ENCODE results near the gene MLLT3. TPM values are rescaled to one million over a fixed set of nuclear protein-coding genes. Genes with fewer than 3 reads are reported as not detected.

Gene MLLT3
- total and polyA plus RNA-seq, 2 experiments from 2014 or later = 40.0 to 58.3 TPM

GRCh38 chr9:20650313-20650712 lies 28.0 kb upstream of the MLLT3 start:
- H3K27ac ChIP-seq = no peak overlapping the region

GRCh38 chr9:20649381-20649780 lies 27.1 kb upstream of the MLLT3 start:
- peak in 1 of 2 donors; percentile 17 for DNase-seq (ENCODE audit: low read depth in 1 of 2, low spot score in 1 of 2)

More at GRCh38 chr9:20650313-20650712, 28.0 kb upstream of the MLLT3 start:
- no peaks in the 10 kb centered on the region for H3K36me3 ChIP-seq
- H3K9me3 ChIP-seq (ENCODE audit: low read depth) = no peaks in the 10 kb centered on the region
- no peak for DNase-seq (ENCODE audit: low read depth in 1 of 2, low spot score in 1 of 2)
- TF ChIP-seq CTCF (IDR thresholded peaks at IDR 0.05; ENCODE audit: low read depth, low read length) = no peak
- no peaks in the 10 kb centered on the region for H3K27me3 ChIP-seq
- H3K4me1 ChIP-seq (ENCODE audit: low read depth) = peaks cover 3% of the 10 kb centered on the region
- no peak overlapping the region for H3K4me3 ChIP-seq

GRCh38 chr9:20646656-20647055 lies 24.4 kb upstream of the MLLT3 start:
- no peaks in the 10 kb centered on the region for H3K36me3 ChIP-seq
- DNase-seq (ENCODE audit: low read depth in 1 of 2, low spot score in 1 of 2) = peak in 1 of 2 donors; percentile 46
- no peak for TF ChIP-seq CTCF (IDR thresholded peaks at IDR 0.05; ENCODE audit: low read depth, low read length)
- peaks cover 3% of the 10 kb centered on the region for H3K4me1 ChIP-seq (ENCODE audit: low read depth)
- H3K27me3 ChIP-seq = no peaks in the 10 kb centered on the region
- H3K27ac ChIP-seq = peak overlapping the region; percentile 5
- H3K4me3 ChIP-seq = no peak overlapping the region
- no peaks in the 10 kb centered on the region for H3K9me3 ChIP-seq (ENCODE audit: low read depth)

More at GRCh38 chr9:20649381-20649780, 27.1 kb upstream of the MLLT3 start:
- Histone ChIP-seq H3K27me3 (no peaks in the 10 kb centered on the region), H3K4me3 (no peak overlapping the region), H3K36me3 (no peaks in the 10 kb centered on the region), H3K9me3 (ENCODE audit: low read depth) (no peaks in the 10 kb centered on the region), H3K4me1 (ENCODE audit: low read depth) (peaks cover 3% of the 10 kb centered on the region), H3K27ac (no peak overlapping the region)
- no peak for TF ChIP-seq CTCF (IDR thresholded peaks at IDR 0.05; ENCODE audit: low read depth, low read length)

GRCh38 chr9:20643660-20644059 lies 21.4 kb upstream of the MLLT3 start:
- no peak overlapping the region for H3K4me3 ChIP-seq
- peaks cover 3% of the 10 kb centered on the region for H3K4me1 ChIP-seq (ENCODE audit: low read depth)
- no peak for TF ChIP-seq CTCF (IDR thresholded peaks at IDR 0.05; ENCODE audit: low read depth, low read length)
- DNase-seq (ENCODE audit: low read depth in 1 of 2, low spot score in 1 of 2) = no peak
- no peaks in the 10 kb centered on the region for H3K9me3 ChIP-seq (ENCODE audit: low read depth)
- no peak overlapping the region for H3K27ac ChIP-seq
- no peaks in the 10 kb centered on the region for H3K27me3 ChIP-seq
- no peaks in the 10 kb centered on the region for H3K36me3 ChIP-seq

- Histone ChIP-seq H3K4me3 (no peak overlapping the region), H3K27me3 (no peaks in the 10 kb centered on the region), H3K9me3 (ENCODE audit: low read depth) (no peaks in the 10 kb centered on the region), H3K27ac (no peak overlapping the region), H3K4me1 (ENCODE audit: low read depth) (peaks cover 2% of the 10 kb centered on the region), H3K36me3 (no peaks in the 10 kb centered on the region)
- DNase-seq (ENCODE audit: low read depth in 1 of 2, low spot score in 1 of 2) = no peak
- no peak for TF ChIP-seq CTCF (IDR thresholded peaks at IDR 0.05; ENCODE audit: low read depth, low read length)
Measured at GRCh38 chr9:20642045-20642444, 19.7 kb upstream of the MLLT3 start.
